Panc1 (cell line): ENCODE measurements around the gene SLC27A1. TPM values are rescaled to one million over a fixed set of nuclear protein-coding genes. Genes with fewer than 3 reads are reported as not detected.
"Not testable (repeated sequence)": the region's sequence is repeated elsewhere in the genome, so short reads cannot be mapped to it uniquely, and the experiment has no call there.

ENCODE experiments used
- ATAC-seq: fragments of 200-7000 bp; cut with Tn5 transposase; 2 replicates; pipeline ENCODE4 v1.9.1; 2020; ENCODE audit warnings: mild to moderate bottlenecking, moderate library complexity
- BruUV-seq: library from RNA; stranded (reverse); fragments of 400-500 nt; replicated peaks from 2 replicates; lab custom pipeline; 2021; lab: Mats Ljungman, UMichigan
- CTCF ChIA-PET: fragments of 300-600 bp; sonication (Branson Sonifier 250); formaldehyde crosslinking; loops from one replicate; lab custom pipeline; 2022; ENCODE audit warnings: antibody characterized with exemption; lab: Charles Lee
- POLR2A ChIA-PET: fragments of 300-600 bp; sonication (Branson Sonifier 250); formaldehyde crosslinking; loops from one replicate; lab custom pipeline; 2022; ENCODE audit warnings: antibody characterized with exemption; lab: Charles Lee
- DNase-seq: peaks from one replicate; pipeline ENCODE4 v3.0.0-alpha.2; 2010; ENCODE audit warnings: low read depth, low spot score
- H3K27ac ChIP-seq: 2 replicates; pipeline ENCODE4 v1.5.1; 2011; ENCODE audit warnings: mild to moderate bottlenecking, low read length, inconsistent platforms
- H3K27me3 ChIP-seq: fragments of 200-500 bp; sonication (Bioruptor generic); 2 replicates; pipeline ENCODE4 v1.6.0; 2014; ENCODE audit warnings: low read length, inconsistent platforms; ENCODE audit not compliant: control insufficient read depth, insufficient read depth
- H3K36me3 ChIP-seq: fragments of 200-500 bp; sonication (Bioruptor generic); 2 replicates; pipeline ENCODE4 v1.5.1; 2014; ENCODE audit warnings: inconsistent platforms, mild to moderate bottlenecking, low read length, moderate library complexity; ENCODE audit not compliant: control insufficient read depth, insufficient read depth
- H3K4me1 ChIP-seq: 2 replicates; pipeline ENCODE4 v1.5.1; 2011; ENCODE audit warnings: inconsistent platforms, mild to moderate bottlenecking, low read length, moderate library complexity; ENCODE audit not compliant: control insufficient read depth, insufficient read depth
- H3K4me3 ChIP-seq, 2 experiments: 2 replicates each; pipeline ENCODE4 v1.5.1; 2011 to 2012; ENCODE audit warnings: low read depth in 2 of 2, low read length in 2 of 2, mild to moderate bottlenecking in 2 of 2, inconsistent platforms in 1 of 2, moderate library complexity in 1 of 2
- H3K9me3 ChIP-seq: fragments of 200-500 bp; sonication (Bioruptor generic); 2 replicates; pipeline ENCODE4 v1.5.1; 2014; ENCODE audit warnings: low read depth, mild to moderate bottlenecking, inconsistent platforms, low read length, moderate library complexity; ENCODE audit not compliant: control insufficient read depth, insufficient read depth
- CTCF ChIP-seq: fragments of 450-650 bp; IDR thresholded peaks from 2 replicates; pipeline ENCODE4 v1.5.1; 2017; ENCODE audit warnings: mild to moderate bottlenecking
- POLR2AphosphoS5 ChIP-seq: IDR thresholded peaks from 2 replicates; pipeline ENCODE4 v1.6.1; 2012; ENCODE audit warnings: mild to moderate bottlenecking, low read depth, low read length, moderate library complexity
- REST ChIP-seq, 2 experiments: IDR thresholded peaks; 2 replicates each; pipeline ENCODE4 v1.6.1; 2011 to 2012; ENCODE audit warnings: low read depth in 2 of 2, control low read depth in 1 of 2, low read length in 1 of 2, mild to moderate bottlenecking in 1 of 2, moderate library complexity in 1 of 2; ENCODE audit not compliant: insufficient read depth in 1 of 2
- SIN3A ChIP-seq: IDR thresholded peaks from 2 replicates; pipeline ENCODE4 v1.6.1; 2012; ENCODE audit warnings: low read depth, mild to moderate bottlenecking, low read length, moderate library complexity, borderline replicate concordance; ENCODE audit not compliant: insufficient read depth
- TCF7L2 ChIP-seq: IDR thresholded peaks from 2 replicates; pipeline ENCODE4 v1.6.1; 2011; ENCODE audit warnings: mild to moderate bottlenecking, low read depth, low read length, inconsistent platforms
- in situ Hi-C: cut with HindIII; loops from 2 replicates; pipeline ENCODE4 v1.10.0; 2016; ENCODE audit warnings: low sequenced_read_pairs, low pct_unique_long_range_greater_than_20kb
- intact Hi-C: fragments of 100-400 bp; cut with micrococcal nuclease; formaldehyde crosslinking; loops from one replicate; pipeline ENCODE4 v1.10.0; 2022; ENCODE audit not compliant: unreplicated experiment
- total RNA-seq: library from RNA; stranded (reverse); gene quantifications from one replicate; pipeline ENCODE4 v1.2.1, GENCODE V29; 2021; ENCODE audit not compliant: unreplicated experiment

Gene SLC27A1
- total RNA-seq, 1 experiment from 2014 or later, result 5.4 TPM

GRCh38 chr19:17505223-17505622 lies 34.9 kb downstream of the SLC27A1 start:
- intact Hi-C loops, result no loop called here
- Histone ChIP-seq H3K27ac (no peak overlapping the region), H3K4me1 (no peaks in the 10 kb centered on the region; the same call in 1 of the 2 replicates), H3K4me3 (no peak overlapping the region), H3K36me3 (no peaks in the 10 kb centered on the region), H3K27me3 (no peaks in the 10 kb centered on the region), H3K9me3 (no peaks in the 10 kb centered on the region)
- no peak for ATAC-seq
- no peak for TF ChIP-seq TCF7L2
- TF ChIP-seq POLR2AphosphoS5, result no peak
- no peak for TF ChIP-seq REST (IDR thresholded peaks at IDR 0.05; ENCODE audit: insufficient read depth in 1 of 2, low read depth in 2 of 2, low read length in 1 of 2)
- no peak for TF ChIP-seq CTCF
- TF ChIP-seq SIN3A, result no peak
- no TSS peak for BruUV-seq
- DNase-seq, result no peak
- CTCF ChIA-PET, result no interaction called here
- POLR2A ChIA-PET, result no interaction called here
- in situ Hi-C loops, result no loop called here

- Histone ChIP-seq H3K4me1 (no peaks in the 10 kb centered on the region; the same call in 1 of the 2 replicates), H3K36me3 (no peaks in the 10 kb centered on the region; the same call in 1 of the 2 replicates), H3K27ac (no peak overlapping the region), H3K9me3 (no peaks in the 10 kb centered on the region), H3K4me3 (no peak overlapping the region), H3K27me3 (no peaks in the 10 kb centered on the region)
- no peak for TF ChIP-seq REST (IDR thresholded peaks at IDR 0.05; ENCODE audit: insufficient read depth in 1 of 2, low read depth in 2 of 2, low read length in 1 of 2)
- TF ChIP-seq POLR2AphosphoS5, result no peak
- no peak for TF ChIP-seq TCF7L2
- TF ChIP-seq SIN3A, result no peak
- no peak for TF ChIP-seq CTCF
- no peak for DNase-seq
- ChIA-PET POLR2A (no interaction called here), CTCF (interaction anchor here (0.7 kb wide), 1 partner anchor 67 kb away, joined by 3 read pairs; no protein-coding TSS in a partner anchor)
- BruUV-seq, result no TSS peak
- intact Hi-C loops, result no loop called here
- in situ Hi-C loops, result no loop called here
- no peak for ATAC-seq
Observed at GRCh38 chr19:17506745-17507144, 36.4 kb downstream of the SLC27A1 start.

- intact Hi-C loops, POLR2A ChIA-PET, H3K27me3 ChIP-seq, H3K4me3 ChIP-seq, BruUV-seq, CTCF ChIA-PET, ATAC-seq, H3K9me3 ChIP-seq, H3K4me1 ChIP-seq, DNase-seq, H3K36me3 ChIP-seq, H3K27ac ChIP-seq, in situ Hi-C loops: not testable (repeated sequence)
Observed at GRCh38 chr19:17508558-17508933, 38.2 kb downstream of the SLC27A1 start.
